Choroid plexus epithelial cell (primary cell): ENCODE measurements around the gene TCF19.

Experiments
- DNase-seq: peaks from one replicate; pipeline ENCODE4 v3.0.0-alpha.2; 2010; ENCODE audit warnings: low read depth
- H3K4me3 ChIP-seq: 2 replicates; pipeline ENCODE4 v1.5.1; 2011; ENCODE audit warnings: low read depth, mild to moderate bottlenecking, control low read depth, low read length, moderate library complexity
- TF ChIP-seq, protein P1 (sequence below): conservative IDR thresholded peaks from 2 replicates; pipeline ENCODE4 v1.5.1; 2011; ENCODE audit warnings: low read depth, mild to moderate bottlenecking, control low read depth, inconsistent platforms, low read length, moderate library complexity

TCF19 gene

DNA sequence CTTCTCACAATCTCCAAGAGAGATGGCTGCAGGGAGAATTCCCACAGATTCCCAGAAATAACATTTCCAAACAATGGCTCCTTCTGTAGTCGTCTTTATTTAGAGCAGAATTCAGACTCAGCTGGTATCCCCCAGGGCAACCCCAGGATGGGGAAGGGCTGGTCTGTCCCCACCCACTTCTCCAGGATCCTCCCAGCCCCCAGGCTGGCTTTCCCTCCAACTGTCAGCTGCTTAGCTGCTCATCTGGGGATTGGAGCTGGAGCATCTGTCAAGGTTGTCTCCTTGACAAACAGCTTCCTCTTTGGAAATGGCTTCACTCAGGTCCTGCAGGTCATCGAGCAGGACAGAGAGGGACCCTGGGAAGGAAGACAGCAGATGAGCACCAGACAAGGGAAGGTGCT lies 16.0 kb upstream of the TCF19 start:
- TF ChIP-seq, protein P1, sequence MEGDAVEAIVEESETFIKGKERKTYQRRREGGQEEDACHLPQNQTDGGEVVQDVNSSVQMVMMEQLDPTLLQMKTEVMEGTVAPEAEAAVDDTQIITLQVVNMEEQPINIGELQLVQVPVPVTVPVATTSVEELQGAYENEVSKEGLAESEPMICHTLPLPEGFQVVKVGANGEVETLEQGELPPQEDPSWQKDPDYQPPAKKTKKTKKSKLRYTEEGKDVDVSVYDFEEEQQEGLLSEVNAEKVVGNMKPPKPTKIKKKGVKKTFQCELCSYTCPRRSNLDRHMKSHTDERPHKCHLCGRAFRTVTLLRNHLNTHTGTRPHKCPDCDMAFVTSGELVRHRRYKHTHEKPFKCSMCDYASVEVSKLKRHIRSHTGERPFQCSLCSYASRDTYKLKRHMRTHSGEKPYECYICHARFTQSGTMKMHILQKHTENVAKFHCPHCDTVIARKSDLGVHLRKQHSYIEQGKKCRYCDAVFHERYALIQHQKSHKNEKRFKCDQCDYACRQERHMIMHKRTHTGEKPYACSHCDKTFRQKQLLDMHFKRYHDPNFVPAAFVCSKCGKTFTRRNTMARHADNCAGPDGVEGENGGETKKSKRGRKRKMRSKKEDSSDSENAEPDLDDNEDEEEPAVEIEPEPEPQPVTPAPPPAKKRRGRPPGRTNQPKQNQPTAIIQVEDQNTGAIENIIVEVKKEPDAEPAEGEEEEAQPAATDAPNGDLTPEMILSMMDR: no peak
- H3K4me3 ChIP-seq: no peak overlapping the region

DNA sequence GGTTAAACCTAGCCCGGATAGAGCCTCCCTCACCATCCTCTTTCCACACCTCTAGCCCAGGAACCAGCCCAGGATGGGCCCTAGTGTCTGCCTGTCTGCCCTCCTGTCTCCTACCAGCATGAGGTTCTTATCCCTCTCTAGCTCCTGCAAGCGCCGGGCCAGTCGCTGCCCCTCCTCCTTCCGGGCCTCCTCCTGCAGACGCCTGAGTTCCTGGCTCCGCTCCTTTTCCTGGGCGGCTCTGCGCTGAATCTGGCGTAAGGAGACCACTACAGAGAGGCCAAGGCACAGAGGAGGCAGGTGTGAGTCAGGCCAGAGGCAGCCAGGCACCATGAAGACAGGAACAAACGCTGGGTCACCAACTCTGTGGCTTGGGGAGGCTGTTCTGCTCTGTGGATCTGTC lies 15.2 kb upstream of the TCF19 start:
- TF ChIP-seq, protein P1: no peak

More for the DNA sequence above, 16.0 kb upstream of the TCF19 start:
- DNase-seq: no peak

DNA sequence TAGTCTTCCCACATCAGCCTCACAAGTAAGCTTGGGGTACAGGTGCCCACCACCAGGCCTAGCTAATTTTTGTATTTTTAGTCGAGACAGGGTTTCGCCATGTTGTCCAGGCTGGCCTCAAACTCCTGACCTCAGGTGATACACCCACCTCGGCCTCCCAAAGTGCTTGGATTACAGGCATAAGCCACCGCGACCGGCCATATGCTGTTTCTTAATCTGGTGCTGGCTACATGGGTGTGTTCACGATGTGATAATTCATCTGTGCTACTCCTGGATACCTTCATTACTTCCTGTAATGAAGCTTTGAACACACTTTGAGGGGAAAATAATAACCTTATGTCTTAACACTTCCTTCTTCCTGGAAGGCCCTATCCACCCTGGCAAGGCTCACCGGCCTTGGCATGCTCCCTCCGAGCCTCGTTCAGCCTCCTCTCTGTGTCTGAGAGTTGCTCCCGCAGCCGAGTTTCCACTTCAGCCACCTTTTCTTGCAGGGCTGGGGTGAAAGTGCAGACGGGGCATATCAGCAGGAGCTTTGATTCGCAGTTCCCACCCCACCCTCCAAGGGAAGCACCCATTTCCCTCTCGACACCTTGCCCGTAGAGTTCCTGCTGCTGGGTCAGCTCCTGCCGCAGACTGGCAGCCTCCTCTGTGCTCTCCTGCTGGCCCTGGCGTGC lies 14.0 kb upstream of the TCF19 start:
- no peak for DNase-seq
- TF ChIP-seq, protein P1: no peak
- no peak overlapping the region for H3K4me3 ChIP-seq

More for the DNA sequence above, 15.2 kb upstream of the TCF19 start:
- DNase-seq: peak; percentile 91
- no peak overlapping the region for H3K4me3 ChIP-seq

DNA sequence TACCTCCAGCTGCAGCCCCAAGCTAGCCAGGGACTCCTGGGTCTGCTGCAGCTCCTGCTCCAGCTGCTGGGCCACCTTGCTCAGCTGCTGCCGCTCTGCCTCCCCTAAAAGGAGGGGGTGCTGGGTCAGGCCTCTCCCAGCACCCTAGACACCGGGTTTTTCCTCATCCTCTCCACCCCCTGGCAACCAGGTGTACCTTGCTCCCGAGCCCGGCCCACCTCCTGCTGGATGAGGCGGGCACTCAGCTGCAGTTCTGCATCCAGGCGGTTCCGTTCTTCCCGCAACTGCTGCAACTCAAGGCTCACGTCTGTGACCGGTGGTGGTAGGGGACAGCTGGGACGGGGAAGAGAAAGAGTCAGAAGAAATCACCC lies 13.4 kb upstream of the TCF19 start:
- no peak overlapping the region for H3K4me3 ChIP-seq
- TF ChIP-seq, protein P1: no peak
- no peak for DNase-seq

DNA sequence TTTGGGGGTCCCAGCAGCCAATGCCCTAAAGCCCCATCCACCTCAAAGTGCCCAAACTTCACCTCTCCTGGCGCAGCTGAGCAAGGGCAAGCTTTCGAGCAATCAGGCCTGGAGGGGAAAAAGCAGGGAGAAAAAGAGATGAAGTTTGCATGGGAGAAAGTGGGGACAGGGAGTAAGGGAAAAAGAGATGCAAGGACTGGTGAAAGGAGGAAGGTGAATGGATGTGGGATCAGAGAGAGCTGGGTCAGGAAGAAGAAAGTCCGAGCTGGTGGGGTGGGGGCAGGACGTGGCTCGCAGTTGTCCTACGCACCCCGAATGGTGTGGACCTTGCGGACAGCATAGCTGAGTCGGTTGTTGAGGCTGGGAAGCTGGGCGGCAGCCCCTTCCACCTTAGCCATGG lies 13.0 kb upstream of the TCF19 start:
- no peak overlapping the region for H3K4me3 ChIP-seq
- DNase-seq: no peak
- TF ChIP-seq, protein P1: no peak

DNA sequence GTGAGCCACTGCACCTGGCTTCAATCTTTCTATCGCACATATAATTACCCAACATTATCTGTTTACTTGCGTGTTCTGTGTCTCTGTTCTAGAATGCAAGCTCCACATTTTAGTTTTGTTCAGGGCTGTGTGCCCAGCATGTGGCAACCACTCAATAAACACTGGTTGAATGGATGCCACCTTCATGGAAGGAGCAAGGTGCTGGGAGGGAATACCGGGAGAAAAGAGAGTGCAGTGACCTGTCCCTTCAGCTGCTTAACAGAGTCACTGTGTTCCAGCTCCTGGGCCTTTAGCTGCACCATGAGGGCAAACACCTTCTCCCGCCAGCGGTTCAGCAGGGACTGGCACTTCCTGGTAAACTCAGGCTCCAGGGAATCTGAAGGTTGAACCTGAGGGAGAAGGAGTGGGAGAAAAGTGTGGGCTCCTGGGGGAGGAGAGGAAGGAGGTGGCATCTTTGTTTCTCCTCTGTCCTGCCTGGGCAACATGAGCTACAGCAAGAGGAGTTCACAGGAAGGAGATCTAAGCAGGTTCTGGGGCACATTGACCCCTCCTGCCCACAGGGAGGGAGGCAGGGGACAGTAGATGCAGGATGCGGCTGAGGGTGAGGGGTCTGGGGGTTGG lies 8.5 kb upstream of the TCF19 start:
- DNase-seq: no peak
- H3K4me3 ChIP-seq: no peak overlapping the region
- TF ChIP-seq, protein P1: no peak

DNA sequence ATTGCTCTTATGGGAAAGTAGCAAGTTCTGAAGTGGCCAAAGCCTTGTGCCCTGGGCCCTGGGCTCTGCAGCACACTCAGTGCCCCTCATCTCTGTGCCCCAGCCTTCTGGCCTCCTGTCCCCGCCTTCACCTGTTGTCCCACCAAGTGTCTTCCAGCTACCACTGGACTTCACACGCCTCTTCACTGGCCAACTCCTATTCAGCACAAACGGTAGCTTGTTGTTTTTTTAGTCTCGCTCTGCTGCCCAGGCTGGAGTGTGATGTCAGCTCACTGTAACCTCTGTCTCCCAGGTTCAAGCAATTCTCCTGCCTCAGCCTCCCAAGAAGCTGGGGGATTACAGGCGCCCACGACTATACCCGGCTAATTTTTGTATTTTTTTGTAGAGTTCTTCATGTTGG lies 5.6 kb upstream of the TCF19 start:
- no peak for DNase-seq
- no peak overlapping the region for H3K4me3 ChIP-seq
- TF ChIP-seq, protein P1: no peak
